WTC11 (cell line): ENCODE data around the gene SPAST. TPM values are rescaled to one million over a fixed set of nuclear protein-coding genes. Genes with fewer than 3 reads are reported as not detected.

ENCODE experiments used
- ATAC-seq: fragments of 200-7000 bp; cut with Tn5 transposase; 2 replicates; pipeline ENCODE4 v1.10.0; 2021; ENCODE audit warnings: mild to moderate bottlenecking, moderate library complexity
- CTCF ChIA-PET: fragments of 300-600 bp; sonication (Branson Sonifier 250); formaldehyde crosslinking; loops from one replicate; lab custom pipeline; 2021; ENCODE audit warnings: antibody characterized with exemption; lab: Charles Lee
- POLR2A ChIA-PET: fragments of 350-600 bp; sonication (Branson Sonifier 250); formaldehyde crosslinking; loops from one replicate; lab custom pipeline; 2021; ENCODE audit warnings: antibody characterized with exemption; lab: Charles Lee
- DNase-seq: peaks from one replicate; pipeline ENCODE4 v3.0.0; 2021; ENCODE audit warnings: low spot score
- H3K27ac Mint-ChIP-seq: 2 replicates; pipeline ENCODE4 v1.8.0; 2021; ENCODE audit warnings: mixed read lengths
- H3K27me3 Mint-ChIP-seq: 2 replicates; pipeline ENCODE4 v1.8.0; 2021; ENCODE audit warnings: low read depth, mild to moderate bottlenecking, moderate library complexity, mixed read lengths
- H3K36me3 Mint-ChIP-seq: 2 replicates; pipeline ENCODE4 v1.8.0; 2021; ENCODE audit warnings: mixed read lengths
- H3K4me1 Mint-ChIP-seq: 2 replicates; pipeline ENCODE4 v1.8.0; 2022; ENCODE audit warnings: mixed read lengths
- H3K4me3 Mint-ChIP-seq: 2 replicates; pipeline ENCODE4 v1.8.0; 2021; ENCODE audit warnings: mild to moderate bottlenecking, moderate library complexity, mixed read lengths
- H3K9me3 Mint-ChIP-seq: 2 replicates; pipeline ENCODE4 v1.8.0; 2021; ENCODE audit warnings: mixed read lengths
- ATF1 ChIP-seq: sonication (generic); formaldehyde crosslinking; IDR thresholded peaks from 2 replicates; pipeline ENCODE4 v1.8.1; 2023; ENCODE audit warnings: mild to moderate bottlenecking, moderate library complexity, missing genetic modification reagents
- ETV6 ChIP-seq: sonication (generic); formaldehyde crosslinking; IDR thresholded peaks from 2 replicates; pipeline ENCODE4 v1.8.1; 2022; ENCODE audit warnings: mild to moderate bottlenecking, missing genetic modification reagents
- FOXP1 ChIP-seq: sonication (generic); formaldehyde crosslinking; IDR thresholded peaks from 2 replicates; pipeline ENCODE4 v1.8.0; 2022; ENCODE audit warnings: missing genetic modification reagents, mild to moderate bottlenecking, moderate library complexity, borderline replicate concordance
- JUN ChIP-seq: sonication (generic); formaldehyde crosslinking; IDR thresholded peaks from 2 replicates; pipeline ENCODE4 v1.8.0; 2023; ENCODE audit warnings: mild to moderate bottlenecking, missing genetic modification reagents
- PRDM15 ChIP-seq: sonication (generic); formaldehyde crosslinking; IDR thresholded peaks from 2 replicates; pipeline ENCODE4 v1.8.0; 2022; ENCODE audit warnings: missing genetic modification reagents
- PRRX2 ChIP-seq: fragments of 250-450 bp; sonication (Bioruptor Pico); IDR thresholded peaks from 2 replicates; pipeline ENCODE4 v1.8.0; 2021; ENCODE audit warnings: mild to moderate bottlenecking
- SOX15 ChIP-seq: fragments of 250-450 bp; sonication (Bioruptor Pico); IDR thresholded peaks from 2 replicates; pipeline ENCODE4 v1.9.0; 2021; ENCODE audit warnings: mild to moderate bottlenecking
- TEAD4 ChIP-seq: sonication (generic); formaldehyde crosslinking; IDR thresholded peaks from 2 replicates; pipeline ENCODE4 v1.8.0; 2022; ENCODE audit warnings: mild to moderate bottlenecking, missing genetic modification reagents
- ZNF121 ChIP-seq: sonication (generic); formaldehyde crosslinking; IDR thresholded peaks from 2 replicates; pipeline ENCODE4 v1.8.0; 2023; ENCODE audit warnings: missing genetic modification reagents
- ZNF317 ChIP-seq: sonication (generic); formaldehyde crosslinking; IDR thresholded peaks from 2 replicates; pipeline ENCODE4 v1.8.1; 2023; ENCODE audit warnings: low read depth, mild to moderate bottlenecking, moderate library complexity, missing genetic modification reagents, borderline replicate concordance
- ZNF416 ChIP-seq: fragments of 250-450 bp; sonication (Bioruptor Pico); IDR thresholded peaks from 2 replicates; pipeline ENCODE4 v1.9.0; 2021; ENCODE audit warnings: mild to moderate bottlenecking, inconsistent platforms
- total RNA-seq: library from RNA; stranded (reverse); gene quantifications from 3 replicates; pipeline ENCODE4 v1.2.3, GENCODE V29; 2021
- TF ChIP-seq, protein P1 (sequence below): sonication (generic); formaldehyde crosslinking; IDR thresholded peaks from 2 replicates; pipeline ENCODE4 v1.8.1; 2023; ENCODE audit warnings: mild to moderate bottlenecking, missing genetic modification reagents, moderate library complexity
- TF ChIP-seq, protein P2 (sequence below): fragments of 250-450 bp; sonication (Bioruptor Pico); IDR thresholded peaks from 2 replicates; pipeline ENCODE4 v1.9.0; 2021; ENCODE audit warnings: mild to moderate bottlenecking, borderline replicate concordance

The SPAST gene
- total RNA-seq, 1 experiment from 2014 or later, result 28.4 TPM

GRCh38 chr2:32060266-32060665 is 3.1 kb upstream of the SPAST start (continued):
- no peak for TF ChIP-seq PRDM15 (CRISPR knock-in tag)

- H3K4me3 Mint-ChIP-seq, result peak overlapping the region; percentile 95
- no peaks in the 10 kb centered on the region for H3K9me3 Mint-ChIP-seq
- ATAC-seq, result no peak
- no peak for DNase-seq
- no peaks in the 10 kb centered on the region for H3K27me3 Mint-ChIP-seq
- H3K4me1 Mint-ChIP-seq, result peaks cover 20% of the 10 kb centered on the region
- POLR2A ChIA-PET, result interaction anchor here (3.9 kb wide), 1 partner anchor 22 kb away, joined by 56 read pairs; the partner anchor contains the start of gene DPY30
- H3K27ac Mint-ChIP-seq, result no peak overlapping the region
- H3K36me3 Mint-ChIP-seq, result no peaks in the 10 kb centered on the region
- TF ChIP-seq SOX15, result no peak
- no peak for TF ChIP-seq ZNF416 (CRISPR knock-in tag)
- TF ChIP-seq, protein P1, sequence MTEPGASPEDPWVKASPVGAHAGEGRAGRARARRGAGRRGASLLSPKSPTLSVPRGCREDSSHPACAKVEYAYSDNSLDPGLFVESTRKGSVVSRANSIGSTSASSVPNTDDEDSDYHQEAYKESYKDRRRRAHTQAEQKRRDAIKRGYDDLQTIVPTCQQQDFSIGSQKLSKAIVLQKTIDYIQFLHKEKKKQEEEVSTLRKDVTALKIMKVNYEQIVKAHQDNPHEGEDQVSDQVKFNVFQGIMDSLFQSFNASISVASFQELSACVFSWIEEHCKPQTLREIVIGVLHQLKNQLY (CRISPR knock-in tag), result no peak
- TF ChIP-seq ETV6 (CRISPR knock-in tag), result no peak
- no peak for TF ChIP-seq JUN (CRISPR knock-in tag)
- TF ChIP-seq ATF1 (CRISPR knock-in tag), result no peak
- no peak for TF ChIP-seq PRRX2 (CRISPR knock-in tag)
- no peak for TF ChIP-seq FOXP1
- TF ChIP-seq, protein P2, sequence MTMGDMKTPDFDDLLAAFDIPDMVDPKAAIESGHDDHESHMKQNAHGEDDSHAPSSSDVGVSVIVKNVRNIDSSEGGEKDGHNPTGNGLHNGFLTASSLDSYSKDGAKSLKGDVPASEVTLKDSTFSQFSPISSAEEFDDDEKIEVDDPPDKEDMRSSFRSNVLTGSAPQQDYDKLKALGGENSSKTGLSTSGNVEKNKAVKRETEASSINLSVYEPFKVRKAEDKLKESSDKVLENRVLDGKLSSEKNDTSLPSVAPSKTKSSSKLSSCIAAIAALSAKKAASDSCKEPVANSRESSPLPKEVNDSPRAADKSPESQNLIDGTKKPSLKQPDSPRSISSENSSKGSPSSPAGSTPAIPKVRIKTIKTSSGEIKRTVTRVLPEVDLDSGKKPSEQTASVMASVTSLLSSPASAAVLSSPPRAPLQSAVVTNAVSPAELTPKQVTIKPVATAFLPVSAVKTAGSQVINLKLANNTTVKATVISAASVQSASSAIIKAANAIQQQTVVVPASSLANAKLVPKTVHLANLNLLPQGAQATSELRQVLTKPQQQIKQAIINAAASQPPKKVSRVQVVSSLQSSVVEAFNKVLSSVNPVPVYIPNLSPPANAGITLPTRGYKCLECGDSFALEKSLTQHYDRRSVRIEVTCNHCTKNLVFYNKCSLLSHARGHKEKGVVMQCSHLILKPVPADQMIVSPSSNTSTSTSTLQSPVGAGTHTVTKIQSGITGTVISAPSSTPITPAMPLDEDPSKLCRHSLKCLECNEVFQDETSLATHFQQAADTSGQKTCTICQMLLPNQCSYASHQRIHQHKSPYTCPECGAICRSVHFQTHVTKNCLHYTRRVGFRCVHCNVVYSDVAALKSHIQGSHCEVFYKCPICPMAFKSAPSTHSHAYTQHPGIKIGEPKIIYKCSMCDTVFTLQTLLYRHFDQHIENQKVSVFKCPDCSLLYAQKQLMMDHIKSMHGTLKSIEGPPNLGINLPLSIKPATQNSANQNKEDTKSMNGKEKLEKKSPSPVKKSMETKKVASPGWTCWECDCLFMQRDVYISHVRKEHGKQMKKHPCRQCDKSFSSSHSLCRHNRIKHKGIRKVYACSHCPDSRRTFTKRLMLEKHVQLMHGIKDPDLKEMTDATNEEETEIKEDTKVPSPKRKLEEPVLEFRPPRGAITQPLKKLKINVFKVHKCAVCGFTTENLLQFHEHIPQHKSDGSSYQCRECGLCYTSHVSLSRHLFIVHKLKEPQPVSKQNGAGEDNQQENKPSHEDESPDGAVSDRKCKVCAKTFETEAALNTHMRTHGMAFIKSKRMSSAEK (CRISPR knock-in tag), result no peak
- no peak for TF ChIP-seq ZNF317 (CRISPR knock-in tag)
- TF ChIP-seq, all 79 proteins: peak for 0
- CTCF ChIA-PET, result interaction anchor here (3.2 kb wide), 1 partner anchor 21 kb away, joined by 25 read pairs; the partner anchor contains the start of gene DPY30
These were observed 1.9 kb upstream of the SPAST start for GRCh38 chr2:32061430-32061829.

GRCh38 chr2:32061973-32062861 is 1.1 kb upstream of the SPAST start:
- ChIA-PET POLR2A (interaction anchor here (0.8 to 3.9 kb wide), 5 partner anchors 10 to 104 kb away, joined by 3 to 56 read pairs (median 4); partner anchors contain the start of genes DPY30, MEMO1 and SLC30A6), CTCF (interaction anchor here (0.6 to 3.2 kb wide), 7 partner anchors 16 to 332 kb away, joined by 3 to 25 read pairs (median 3); partner anchors contain the start of genes DPY30 and SLC30A6)
- no peaks in the 10 kb centered on the region for H3K27me3 Mint-ChIP-seq
- TF ChIP-seq ZNF121 (CRISPR knock-in tag) (peak; percentile 19; the same call in 1 of the 2 replicates), TEAD4 (CRISPR knock-in tag) (no peak)
- peak overlapping the region; percentile 95 for H3K4me3 Mint-ChIP-seq
- ATAC-seq (peak; percentile 5), DNase-seq (no peak)
- H3K9me3 Mint-ChIP-seq, result no peaks in the 10 kb centered on the region
- peak overlapping the region; percentile 95 for H3K27ac Mint-ChIP-seq
- H3K36me3 Mint-ChIP-seq, result no peaks in the 10 kb centered on the region
- peaks cover 20% of the 10 kb centered on the region for H3K4me1 Mint-ChIP-seq
